H54 (cell line): ENCODE measurements around the gene TAB2.

Source experiments
- DNase-seq: peaks from one replicate; pipeline ENCODE4 v3.0.0; 2011; ENCODE audit warnings: low spot score, mixed read lengths; ENCODE audit not compliant: insufficient read length
- FAIRE-seq: peaks from 3 replicates; lab custom pipeline; 2011; peaks lifted over from hg19 to GRCh38; lab: Jason Lieb, UNC
- POLR2A ChIP-seq: IDR thresholded peaks from 2 replicates; pipeline ENCODE4 v1.6.1; 2011; ENCODE audit warnings: low read depth, mild to moderate bottlenecking, low read length

Gene TAB2

GRCh38 chr6:149354009-149354408 lies 36.5 kb downstream of the TAB2 start:
- TF ChIP-seq POLR2A, result no peak
- FAIRE-seq, result no peak
- DNase-seq, result no peak

GRCh38 chr6:149356081-149356750 lies 38.7 kb downstream of the TAB2 start:
- TF ChIP-seq POLR2A, result no peak
- FAIRE-seq (no peak), DNase-seq (no peak)

GRCh38 chr6:149357726-149358538 lies 40.4 kb downstream of the TAB2 start:
- FAIRE-seq, result no peak
- DNase-seq, result no peak
- no peak for TF ChIP-seq POLR2A

- no peak for TF ChIP-seq POLR2A
- no peak for DNase-seq
- no peak for FAIRE-seq
These were observed 41.9 kb downstream of the TAB2 start for GRCh38 chr6:149359440-149359839.

GRCh38 chr6:149360536-149360935 lies 43.0 kb downstream of the TAB2 start:
- DNase-seq (no peak), FAIRE-seq (no peak)
- no peak for TF ChIP-seq POLR2A

GRCh38 chr6:149362289-149362688 lies 44.8 kb downstream of the TAB2 start:
- FAIRE-seq (no peak), DNase-seq (no peak)
- no peak for TF ChIP-seq POLR2A

GRCh38 chr6:149363154-149363553 lies 45.6 kb downstream of the TAB2 start:
- DNase-seq (no peak), FAIRE-seq (no peak)
- TF ChIP-seq POLR2A, result no peak

- no peak for TF ChIP-seq POLR2A
- FAIRE-seq (no peak), DNase-seq (no peak)
These were observed 47.0 kb downstream of the TAB2 start for GRCh38 chr6:149364557-149364956.

- no peak for TF ChIP-seq POLR2A
- FAIRE-seq (no peak), DNase-seq (no peak)
These were observed 47.7 kb downstream of the TAB2 start for GRCh38 chr6:149365197-149365596.

GRCh38 chr6:149366267-149366921 lies 48.9 kb downstream of the TAB2 start:
- DNase-seq, result no peak
- no peak for FAIRE-seq
- TF ChIP-seq POLR2A, result no peak

GRCh38 chr6:149368065-149368464 lies 50.6 kb downstream of the TAB2 start:
- no peak for TF ChIP-seq POLR2A
- DNase-seq (no peak), FAIRE-seq (no peak)

GRCh38 chr6:149371154-149371553 lies 53.6 kb downstream of the TAB2 start:
- FAIRE-seq, result no peak
- TF ChIP-seq POLR2A, result no peak
- DNase-seq, result no peak

- TF ChIP-seq POLR2A, result no peak
- no peak for FAIRE-seq
- no peak for DNase-seq
These were observed 54.5 kb downstream of the TAB2 start for GRCh38 chr6:149372062-149372461.

- DNase-seq (no peak), FAIRE-seq (no peak)
- TF ChIP-seq POLR2A, result no peak
These were observed 56.0 kb downstream of the TAB2 start for GRCh38 chr6:149373511-149373910.
